SK-N-SH treated with all-trans-retinoic acid at 6 μM for 48 hours (cell line): ENCODE data around the gene RFNG.
A peak's percentile ranks its signal among the peaks of the same experiment; 100 is the strongest.
"Not testable (repeated sequence)": the region's sequence is repeated elsewhere in the genome, so short reads cannot be mapped to it uniquely, and the experiment has no call there.

Experiments used
- ATAC-seq: fragments of 200-7000 bp; cut with Tn5 transposase; 3 replicates; pipeline ENCODE4 v1.9.1; 2020; ENCODE audit warnings: mild to moderate bottlenecking, moderate library complexity
- ARNTL ChIP-seq: fragments of 450-650 bp; formaldehyde crosslinking; IDR thresholded peaks from 2 replicates; pipeline ENCODE4 v1.5.0; 2020; ENCODE audit warnings: low read depth, mild to moderate bottlenecking, moderate library complexity, borderline replicate concordance
- BACH2 ChIP-seq: fragments of 250-450 bp; sonication (Bioruptor Pico); IDR thresholded peaks from 2 replicates; pipeline ENCODE4 v1.9.0; 2021; ENCODE audit warnings: mild to moderate bottlenecking, borderline replicate concordance
- CSDC2 ChIP-seq: fragments of 250-450 bp; sonication (Bioruptor Pico); IDR thresholded peaks from 2 replicates; pipeline ENCODE4 v1.5.0; 2020; ENCODE audit warnings: mild to moderate bottlenecking, moderate library complexity
- CSRNP3 ChIP-seq: fragments of 250-450 bp; sonication (Bioruptor Pico); IDR thresholded peaks from 2 replicates; pipeline ENCODE4 v1.5.1; 2021; ENCODE audit warnings: mild to moderate bottlenecking, moderate library complexity
- ESRRG ChIP-seq: fragments of 250-450 bp; sonication (Bioruptor Pico); IDR thresholded peaks from 2 replicates; pipeline ENCODE4 v1.6.1; 2021; ENCODE audit warnings: mild to moderate bottlenecking
- ISL1 ChIP-seq: fragments of 250-450 bp; sonication (Bioruptor Pico); IDR thresholded peaks from 2 replicates; pipeline ENCODE4 v2.1.2; 2022; ENCODE audit warnings: mild to moderate bottlenecking, moderate library complexity
- OSR1 ChIP-seq: fragments of 250-450 bp; sonication (Bioruptor Pico); IDR thresholded peaks from 2 replicates; pipeline ENCODE4 v1.8.0; 2022; ENCODE audit warnings: moderate library complexity, mild to moderate bottlenecking, inconsistent platforms
- PATZ1 ChIP-seq: fragments of 250-450 bp; sonication (Bioruptor Pico); IDR thresholded peaks from 2 replicates; pipeline ENCODE4 v1.8.0; 2020; ENCODE audit warnings: mild to moderate bottlenecking, moderate library complexity, borderline replicate concordance
- POU6F1 ChIP-seq: fragments of 250-450 bp; sonication (Bioruptor Pico); IDR thresholded peaks from 2 replicates; pipeline ENCODE4 v1.8.0; 2021; ENCODE audit warnings: low read depth, mild to moderate bottlenecking, moderate library complexity, borderline replicate concordance
- PPARA ChIP-seq: fragments of 250-450 bp; sonication (Bioruptor Pico); IDR thresholded peaks from 2 replicates; pipeline ENCODE4 v1.5.0; 2020; ENCODE audit warnings: mild to moderate bottlenecking, borderline replicate concordance
- RARB ChIP-seq: fragments of 250-450 bp; sonication (Bioruptor Pico); IDR thresholded peaks from 2 replicates; pipeline ENCODE4 v1.8.0; 2021; ENCODE audit warnings: mild to moderate bottlenecking, moderate library complexity
- SNAI2 ChIP-seq: fragments of 250-450 bp; sonication (Bioruptor Pico); IDR thresholded peaks from 2 replicates; pipeline ENCODE4 v1.5.0; 2020; ENCODE audit warnings: mild to moderate bottlenecking, moderate library complexity
- TOX ChIP-seq: fragments of 250-450 bp; sonication (Bioruptor Pico); IDR thresholded peaks from 2 replicates; pipeline ENCODE4 v1.8.0; 2021; ENCODE audit warnings: mild to moderate bottlenecking, moderate library complexity, borderline replicate concordance
- TSHZ2 ChIP-seq: fragments of 250-450 bp; sonication (Bioruptor Pico); IDR thresholded peaks from 2 replicates; pipeline ENCODE4 v1.5.0; 2020; ENCODE audit warnings: mild to moderate bottlenecking, moderate library complexity
- ZNF565 ChIP-seq: fragments of 450-650 bp; formaldehyde crosslinking; conservative IDR thresholded peaks from 2 replicates; pipeline ENCODE4 v1.5.0; 2020; ENCODE audit warnings: low read depth, mild to moderate bottlenecking, moderate library complexity
- ZNF8 ChIP-seq: fragments of 450-650 bp; formaldehyde crosslinking; IDR thresholded peaks from 2 replicates; pipeline ENCODE4 v1.5.0; 2020; ENCODE audit warnings: mild to moderate bottlenecking, moderate library complexity

Gene RFNG

GRCh38 chr17:82039695-82040299 lies 11.8 kb downstream of the RFNG start:
- TF ChIP-seq ISL1 (CRISPR knock-in tag) (no peak), ESRRG (CRISPR knock-in tag) (no peak), POU6F1 (CRISPR knock-in tag) (no peak), CSRNP3 (CRISPR knock-in tag) (no peak), ARNTL (CRISPR knock-in tag) (no peak), CSDC2 (CRISPR knock-in tag) (no peak), SNAI2 (CRISPR knock-in tag) (no peak), ZNF8 (CRISPR knock-in tag) (no peak), TSHZ2 (CRISPR knock-in tag) (no peak)
- ATAC-seq, result no peak

- not testable (repeated sequence) for ATAC-seq
Observed at GRCh38 chr17:82038796-82039409, 12.7 kb downstream of the RFNG start.

GRCh38 chr17:82037889-82038195 lies 13.8 kb downstream of the RFNG start:
- TF ChIP-seq TOX (CRISPR knock-in tag), result no peak
- TF ChIP-seq CSDC2 (CRISPR knock-in tag), result no peak
- TF ChIP-seq ARNTL (CRISPR knock-in tag), result no peak
- no peak for TF ChIP-seq ISL1 (CRISPR knock-in tag)
- TF ChIP-seq ZNF8 (CRISPR knock-in tag), result no peak
- ATAC-seq, result no peak

- TF ChIP-seq OSR1 (no peak), TSHZ2 (CRISPR knock-in tag) (peak; percentile 54; the same call in 1 of the 2 replicates)
- peak; percentile 96 for ATAC-seq
Observed at GRCh38 chr17:82037092-82037888, 14.3 kb downstream of the RFNG start, which contains the start of gene DCXR. Gene DCXR (minus strand): TSS chr17:82037697. CDS start chr17:82037682, 15 bp downstream.

- ATAC-seq, result no peak; the same call in 2 of the 3 replicates
- TF ChIP-seq PPARA (CRISPR knock-in tag) (no peak), ZNF8 (CRISPR knock-in tag) (no peak), BACH2 (CRISPR knock-in tag) (no peak), PATZ1 (no peak), TSHZ2 (CRISPR knock-in tag) (no peak), TOX (CRISPR knock-in tag) (no peak), SNAI2 (CRISPR knock-in tag) (no peak), ESRRG (CRISPR knock-in tag) (no peak), ISL1 (CRISPR knock-in tag) (no peak), OSR1 (no peak), RARB (CRISPR knock-in tag) (no peak), ZNF565 (CRISPR knock-in tag) (no peak)
Observed at GRCh38 chr17:82036634-82037091, 14.9 kb downstream of the RFNG start.
